Ovary (tissue), 3 donors: ENCODE results near the gene GRK5.

Experiments used
- POLR2A ChIP-seq: fragments of 450-650 bp; IDR thresholded peaks from one replicate; pipeline ENCODE4 v1.6.1; 2017; ENCODE audit warnings: antibody characterized with exemption, mild to moderate bottlenecking, moderate library complexity
- TF ChIP-seq, protein P1 (sequence below), 3 donors: fragments of 450-650 bp in 2 of 3; fragments of 200-600 bp in 1 of 3; IDR thresholded peaks; one replicate each; pipeline versions ENCODE4 v1.5.1 to v1.8.0; 2016 to 2022; ENCODE audit warnings: antibody characterized with exemption in 3 of 3, mild to moderate bottlenecking in 1 of 3
- donor health status: DM: no; HTN: no; CAD: no.

DNA sequence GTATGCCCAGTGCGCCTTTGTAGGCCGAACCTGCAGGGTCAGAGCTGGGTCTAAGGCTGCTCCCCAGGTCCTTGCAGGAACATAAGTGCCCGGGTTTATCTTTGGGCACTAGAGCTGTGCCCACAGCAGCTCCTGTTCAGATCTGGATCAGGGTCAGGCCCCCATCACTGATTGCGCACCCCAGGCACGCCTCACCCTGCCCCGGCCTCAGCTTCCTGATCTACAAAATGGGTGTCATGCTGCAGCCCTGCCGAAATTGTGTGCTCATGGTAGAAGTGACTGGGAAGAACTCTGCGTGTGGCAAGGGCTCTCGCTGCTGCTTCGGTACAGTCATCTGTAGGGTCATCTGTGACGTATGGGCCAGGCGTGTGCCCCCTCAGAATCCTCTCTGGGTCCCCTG is 100.7 kb downstream of the GRK5 start:
- TF ChIP-seq, protein P1, sequence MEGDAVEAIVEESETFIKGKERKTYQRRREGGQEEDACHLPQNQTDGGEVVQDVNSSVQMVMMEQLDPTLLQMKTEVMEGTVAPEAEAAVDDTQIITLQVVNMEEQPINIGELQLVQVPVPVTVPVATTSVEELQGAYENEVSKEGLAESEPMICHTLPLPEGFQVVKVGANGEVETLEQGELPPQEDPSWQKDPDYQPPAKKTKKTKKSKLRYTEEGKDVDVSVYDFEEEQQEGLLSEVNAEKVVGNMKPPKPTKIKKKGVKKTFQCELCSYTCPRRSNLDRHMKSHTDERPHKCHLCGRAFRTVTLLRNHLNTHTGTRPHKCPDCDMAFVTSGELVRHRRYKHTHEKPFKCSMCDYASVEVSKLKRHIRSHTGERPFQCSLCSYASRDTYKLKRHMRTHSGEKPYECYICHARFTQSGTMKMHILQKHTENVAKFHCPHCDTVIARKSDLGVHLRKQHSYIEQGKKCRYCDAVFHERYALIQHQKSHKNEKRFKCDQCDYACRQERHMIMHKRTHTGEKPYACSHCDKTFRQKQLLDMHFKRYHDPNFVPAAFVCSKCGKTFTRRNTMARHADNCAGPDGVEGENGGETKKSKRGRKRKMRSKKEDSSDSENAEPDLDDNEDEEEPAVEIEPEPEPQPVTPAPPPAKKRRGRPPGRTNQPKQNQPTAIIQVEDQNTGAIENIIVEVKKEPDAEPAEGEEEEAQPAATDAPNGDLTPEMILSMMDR (IDR thresholded peaks at IDR 0.05) = no peak
- TF ChIP-seq POLR2A = no peak
